GM10266 (cell line): ENCODE measurements around the gene F11R.

Experiments
- DNase-seq: peaks from one replicate; pipeline ENCODE4 v3.0.0; 2012; ENCODE audit errors: extremely low spot score
- TF ChIP-seq, protein P1 (sequence below): IDR thresholded peaks from 2 replicates; pipeline ENCODE4 v1.5.1; 2012; ENCODE audit warnings: mild to moderate bottlenecking, low read depth; ENCODE audit not compliant: control insufficient read depth, insufficient read depth; ENCODE audit errors: missing control alignments

The F11R gene

DNA sequence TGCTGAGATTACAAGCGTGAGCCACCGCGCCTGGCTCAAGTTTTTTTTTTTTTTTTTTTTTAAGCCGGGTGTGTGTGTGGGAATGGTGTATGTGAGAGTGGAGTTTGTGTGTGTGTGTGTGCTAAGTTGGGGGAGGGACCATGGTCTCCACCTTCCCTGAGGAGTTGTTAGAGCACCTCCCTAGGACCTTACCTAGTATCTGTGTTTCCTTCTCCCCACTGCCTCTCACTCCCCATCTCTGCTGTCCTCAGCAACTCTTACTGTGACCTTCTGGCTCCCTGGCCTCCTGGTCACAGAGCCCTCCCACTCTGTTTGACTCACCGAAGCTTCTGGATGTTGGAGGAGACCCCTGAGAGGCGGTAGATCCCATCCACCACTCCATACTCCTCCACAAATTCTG, 38.3 kb upstream of the F11R start:
- TF ChIP-seq, protein P1, sequence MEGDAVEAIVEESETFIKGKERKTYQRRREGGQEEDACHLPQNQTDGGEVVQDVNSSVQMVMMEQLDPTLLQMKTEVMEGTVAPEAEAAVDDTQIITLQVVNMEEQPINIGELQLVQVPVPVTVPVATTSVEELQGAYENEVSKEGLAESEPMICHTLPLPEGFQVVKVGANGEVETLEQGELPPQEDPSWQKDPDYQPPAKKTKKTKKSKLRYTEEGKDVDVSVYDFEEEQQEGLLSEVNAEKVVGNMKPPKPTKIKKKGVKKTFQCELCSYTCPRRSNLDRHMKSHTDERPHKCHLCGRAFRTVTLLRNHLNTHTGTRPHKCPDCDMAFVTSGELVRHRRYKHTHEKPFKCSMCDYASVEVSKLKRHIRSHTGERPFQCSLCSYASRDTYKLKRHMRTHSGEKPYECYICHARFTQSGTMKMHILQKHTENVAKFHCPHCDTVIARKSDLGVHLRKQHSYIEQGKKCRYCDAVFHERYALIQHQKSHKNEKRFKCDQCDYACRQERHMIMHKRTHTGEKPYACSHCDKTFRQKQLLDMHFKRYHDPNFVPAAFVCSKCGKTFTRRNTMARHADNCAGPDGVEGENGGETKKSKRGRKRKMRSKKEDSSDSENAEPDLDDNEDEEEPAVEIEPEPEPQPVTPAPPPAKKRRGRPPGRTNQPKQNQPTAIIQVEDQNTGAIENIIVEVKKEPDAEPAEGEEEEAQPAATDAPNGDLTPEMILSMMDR, result no peak
- no peak for DNase-seq

DNA sequence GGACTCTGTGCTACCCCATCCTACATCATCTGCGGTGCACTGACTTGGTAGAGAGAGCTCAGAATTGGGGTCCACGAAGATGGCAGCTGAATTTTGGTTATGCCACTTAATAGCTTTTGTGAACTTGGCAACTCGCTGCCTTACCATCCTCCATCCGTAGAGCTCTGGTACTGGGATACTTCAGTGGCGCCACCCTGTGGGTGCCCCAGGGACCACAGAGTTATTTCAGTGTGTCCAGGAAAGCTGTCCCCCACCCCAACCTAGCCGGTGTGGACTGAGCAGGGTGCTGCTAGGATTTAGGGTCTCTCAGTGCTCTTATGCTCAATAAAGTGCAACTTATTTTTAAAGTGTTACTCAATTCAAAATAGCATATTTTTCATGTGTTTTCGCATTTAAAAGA, 33.9 kb upstream of the F11R start:
- TF ChIP-seq, protein P1, result peak; percentile 20

DNA sequence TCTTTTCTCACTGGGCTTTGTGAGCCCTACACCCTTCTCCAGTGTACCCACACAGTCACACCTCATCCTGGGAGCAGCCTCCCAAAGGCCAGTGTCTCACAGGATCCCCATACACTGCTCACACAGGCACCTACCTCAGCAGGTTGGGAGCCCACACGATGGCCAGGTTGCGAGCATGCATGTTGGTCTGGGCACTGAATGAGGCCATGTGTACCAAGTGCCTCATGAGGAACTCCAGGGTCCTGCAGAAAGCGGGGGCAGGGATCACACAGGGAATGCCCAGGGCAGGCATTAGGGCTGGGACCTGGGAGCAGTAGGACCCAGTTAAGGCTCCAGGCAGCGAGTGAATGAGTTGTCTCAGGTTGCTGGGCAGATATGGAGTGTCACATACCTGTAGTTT, 33.3 kb upstream of the F11R start:
- TF ChIP-seq, protein P1, result no peak
- no peak for DNase-seq

More for the DNA sequence above, 33.9 kb upstream of the F11R start:
- no peak for DNase-seq

DNA sequence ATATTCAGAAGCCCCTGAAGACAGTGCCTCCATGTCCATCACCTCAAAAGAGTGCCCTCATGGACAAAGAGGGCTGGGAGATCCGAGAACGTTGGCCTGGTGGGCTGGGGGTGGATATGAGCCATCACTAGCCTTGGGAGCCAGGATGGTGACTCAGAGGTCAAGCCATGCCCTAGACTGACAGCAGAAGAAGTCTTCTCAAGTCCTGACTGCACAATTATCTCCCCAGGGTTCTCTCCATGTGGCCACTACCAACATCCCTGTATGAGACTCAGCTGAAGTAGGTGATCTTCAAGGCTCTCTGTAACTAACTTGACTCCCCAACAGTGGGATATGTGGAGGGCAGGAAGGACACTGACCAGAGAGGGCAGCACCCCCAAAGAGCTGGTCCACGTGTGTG, 31.9 kb upstream of the F11R start:
- TF ChIP-seq, protein P1, result no peak
- DNase-seq, result no peak

DNA sequence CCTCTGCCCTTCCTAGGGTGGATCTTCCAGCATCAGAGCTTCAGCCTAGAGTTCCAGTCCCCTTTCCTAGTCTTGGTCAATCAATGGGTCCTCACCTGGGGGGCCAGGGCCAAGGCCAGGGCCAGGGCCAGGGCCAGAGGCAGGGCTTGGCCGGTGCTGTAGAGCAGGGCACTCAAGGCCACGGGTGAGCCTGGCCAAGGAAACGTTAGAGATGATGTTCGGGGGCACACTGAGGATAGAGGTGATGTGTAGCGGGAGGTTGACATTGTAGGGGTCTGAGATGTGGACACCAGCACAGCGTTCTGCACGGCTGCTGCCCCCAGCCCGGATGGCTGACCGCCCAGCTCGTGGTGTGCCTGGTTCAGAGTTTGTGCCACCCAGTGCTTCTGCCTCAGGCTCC, 30.3 kb upstream of the F11R start:
- no peak for DNase-seq
- TF ChIP-seq, protein P1, result no peak

DNA sequence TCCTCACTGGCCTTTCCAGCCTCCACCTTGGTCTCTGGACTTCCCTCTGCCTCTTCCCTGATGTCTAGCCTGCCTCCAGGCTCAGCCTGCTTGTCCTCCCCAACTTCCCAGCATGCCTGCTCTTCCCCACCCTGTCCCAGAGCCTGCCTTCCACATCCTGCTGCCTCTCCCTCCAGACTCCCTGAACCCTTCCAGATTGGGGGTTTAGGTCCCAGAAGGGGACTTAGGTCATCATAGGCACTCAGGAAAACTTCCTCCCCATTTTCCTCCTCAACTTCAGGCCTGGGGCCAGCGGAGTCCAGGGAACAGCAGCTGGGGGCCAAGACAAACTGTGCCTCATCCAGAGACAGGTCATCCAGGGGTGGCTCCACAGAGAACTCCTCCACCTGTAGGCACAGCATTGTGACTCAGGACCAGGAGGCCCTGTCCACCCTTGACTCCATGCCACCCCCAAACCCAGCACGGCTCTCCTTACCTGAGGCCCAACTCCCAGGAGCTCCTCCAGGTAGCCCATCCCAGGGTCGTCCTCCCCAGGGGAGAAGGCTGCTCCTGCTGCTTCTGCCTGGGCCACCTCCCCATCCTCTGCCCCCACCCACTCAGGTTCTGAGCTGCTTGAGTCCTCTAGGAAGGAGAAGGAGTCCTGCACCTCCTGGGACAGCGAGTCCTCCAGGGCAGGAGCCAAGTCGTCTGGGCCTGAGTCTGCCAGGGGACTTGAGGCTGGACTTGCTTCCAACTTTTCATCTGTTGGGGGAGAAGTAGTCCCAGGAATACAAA, 28.2 kb upstream of the F11R start:
- no peak for DNase-seq
- TF ChIP-seq, protein P1, result no peak
